B cell (primary cell): ENCODE measurements around the gene TFAP2A. TPM values are rescaled to one million over a fixed set of nuclear protein-coding genes. Genes with fewer than 3 reads are reported as not detected.

Source experiments
- ATAC-seq: fragments of 200-7000 bp; cut with Tn5 transposase; one replicate; pipeline ENCODE4 v1.10.0; 2021; ENCODE audit warnings: low read depth, mild to moderate bottlenecking, moderate number of reproducible peaks, moderate library complexity
- CTCF ChIA-PET: fragments of 350-600 bp; sonication (Branson Sonifier 250); formaldehyde crosslinking; loops from one replicate; lab custom pipeline; 2021; ENCODE audit warnings: antibody characterized with exemption, inconsistent platforms; lab: Charles Lee
- POLR2A ChIA-PET: fragments of 350-600 bp; sonication (Branson Sonifier 250); formaldehyde crosslinking; loops from one replicate; lab custom pipeline; 2021; ENCODE audit warnings: antibody characterized with exemption; lab: Charles Lee
- DNase-seq: peaks from one replicate; pipeline ENCODE4 v3.0.0; 2013
- H2AFZ ChIP-seq: 2 replicates; pipeline ENCODE4 v1.6.1; 2012; ENCODE audit warnings: mild to moderate bottlenecking, low read depth, low read length; ENCODE audit not compliant: insufficient read depth, poor library complexity, severe bottlenecking
- H3K27ac ChIP-seq, 2 donors: 1 replicate in 1 of 2; 2 replicates in 1 of 2; pipeline ENCODE4 v1.5.1; 2012 to 2013; ENCODE audit warnings: low read length in 2 of 2, mild to moderate bottlenecking in 2 of 2, moderate library complexity in 1 of 2
- H3K27me3 ChIP-seq, 4 experiments: fragments of 200-600 bp in 1 of 4; sonication (generic) in 1 of 4; replicated peaks in 1 of 4; 1 replicate in 2 of 4; 2 replicates in 2 of 4; pipeline versions ENCODE4 v1.6.1 to v1.7.0; 2013 to 2016; ENCODE audit warnings: low read length in 3 of 4, mild to moderate bottlenecking in 2 of 4, mixed read lengths in 1 of 4, moderate library complexity in 1 of 4; ENCODE audit not compliant: insufficient read depth in 4 of 4, control insufficient read depth in 3 of 4; ENCODE audit errors: control extremely low read depth in 1 of 4
- H3K36me3 ChIP-seq, 2 experiments: replicated peaks in 1 of 2; 1 replicate in 1 of 2; 2 replicates in 1 of 2; pipeline versions ENCODE4 v1.6.1 to v1.7.1; 2013; ENCODE audit warnings: low read length in 1 of 2; ENCODE audit not compliant: insufficient read depth in 2 of 2, control insufficient read depth in 1 of 2; ENCODE audit errors: control extremely low read depth in 1 of 2, extremely low read depth in 1 of 2
- H3K4me1 ChIP-seq, 2 donors: fragments of 200-600 bp in 1 of 2; sonication (generic) in 1 of 2; 1 replicate in 1 of 2; 2 replicates in 1 of 2; pipeline versions ENCODE4 v1.5.1 to v1.6.1; 2013 to 2017; ENCODE audit warnings: low read length in 2 of 2; ENCODE audit not compliant: control insufficient read depth in 2 of 2, insufficient read depth in 2 of 2
- H3K4me2 ChIP-seq: replicated peaks from 2 replicates; pipeline ENCODE3; 2012; ENCODE audit warnings: mild to moderate bottlenecking, low read depth, low read length; ENCODE audit not compliant: poor library complexity, severe bottlenecking
- H3K4me3 ChIP-seq, 5 experiments: fragments of 200-600 bp in 1 of 5; sonication (generic) in 1 of 5; 1 replicate in 3 of 5; 2 replicates in 2 of 5; pipeline versions ENCODE4 v1.5.1 to v1.7.0; 2011 to 2016; ENCODE audit warnings: low read length in 4 of 5, mild to moderate bottlenecking in 4 of 5, low read depth in 2 of 5, control low read depth in 1 of 5, moderate library complexity in 1 of 5; ENCODE audit not compliant: insufficient read depth in 1 of 5; ENCODE audit errors: control extremely low read depth in 1 of 5, extremely low read depth in 1 of 5
- H3K79me2 ChIP-seq: fragments of 200-600 bp; sonication (generic); one replicate; pipeline ENCODE4 v1.6.0; 2016; ENCODE audit warnings: low read length; ENCODE audit not compliant: control insufficient read depth, insufficient read depth
- H3K9ac ChIP-seq: fragments of 200-600 bp; sonication (generic); 2 replicates; pipeline ENCODE4 v1.6.1; 2017; ENCODE audit warnings: mild to moderate bottlenecking, low read length, moderate library complexity
- H3K9me3 ChIP-seq, 3 donors: one replicate each; pipeline versions ENCODE4 v1.6.1 to v1.7.1; 2013; ENCODE audit warnings: low read length in 2 of 3; ENCODE audit not compliant: control insufficient read depth in 2 of 3, insufficient read depth in 1 of 3; ENCODE audit errors: control extremely low read depth in 1 of 3
- H4K20me1 ChIP-seq: 2 replicates; pipeline ENCODE4 v1.6.0; 2012; ENCODE audit warnings: mild to moderate bottlenecking, low read length; ENCODE audit not compliant: insufficient read depth, control insufficient read depth, poor library complexity, severe bottlenecking
- H3K27ac Mint-ChIP-seq: one replicate; pipeline ENCODE4 v1.8.0; 2021; ENCODE audit warnings: mixed read lengths
- H3K27me3 Mint-ChIP-seq: one replicate; pipeline ENCODE4 v1.8.0; 2021; ENCODE audit warnings: mixed read lengths
- H3K4me1 Mint-ChIP-seq: one replicate; pipeline ENCODE4 v1.8.0; 2021; ENCODE audit warnings: mixed read lengths
- H3K4me3 Mint-ChIP-seq: one replicate; pipeline ENCODE4 v1.8.0; 2021; ENCODE audit warnings: mixed read lengths
- H3K9me3 Mint-ChIP-seq: one replicate; pipeline ENCODE4 v1.8.0; 2022; ENCODE audit warnings: mixed read lengths; ENCODE audit not compliant: insufficient read depth
- CTCF ChIP-seq: fragments of 200-600 bp; IDR thresholded peaks from one replicate; pipeline ENCODE4 v1.8.0; 2022; ENCODE audit warnings: antibody characterized with exemption, mild to moderate bottlenecking
- EZH2 ChIP-seq: IDR thresholded peaks from 2 replicates; pipeline ENCODE4 v1.6.1; 2012; ENCODE audit warnings: borderline replicate concordance, low read depth, mild to moderate bottlenecking, moderate library complexity, low read length; ENCODE audit not compliant: insufficient read depth, poor library complexity, severe bottlenecking
- WGBS: methylation state at CpG from one replicate; pipeline ENCODE4 v1.1.5; 2013; ENCODE audit warnings: missing lambda C conversion rate; ENCODE audit not compliant: insufficient coverage; 5-methylcytosine and 5-hydroxymethylcytosine counted together
- intact Hi-C: fragments of 100-400 bp; cut with micrococcal nuclease; formaldehyde crosslinking; loops from one replicate; pipeline ENCODE4 v1.10.0; 2022
- polyA minus RNA-seq: library from RNA; depleted of rRNA, polyadenylated mRNA; stranded (reverse); fragments of >200 nt; gene quantifications from 2 replicates; pipeline ENCODE4 v1.2.3, GENCODE V29; 2012
- polyA plus RNA-seq: library from polyadenylated mRNA; depleted of rRNA; stranded (reverse); fragments of >200 nt; gene quantifications from 2 replicates; pipeline ENCODE4 v1.2.3, GENCODE V29; 2012
- total RNA-seq, 2 donors: library from RNA; stranded (reverse); fragments of 120-200 nt in 1 of 2; gene quantifications; 1 replicate in 1 of 2; 2 replicates in 1 of 2; pipeline versions ENCODE4 v1.2.3 to v1.2.4, GENCODE V29; 2013 to 2022

The TFAP2A gene
- not detected in 2 replicates for total RNA-seq
- not detected for total RNA-seq (2013)
- polyA plus RNA-seq, result not detected in 2 replicates
- polyA minus RNA-seq, result not detected in 2 replicates

GRCh38 chr6:10414756-10415616 lies at the start of gene TFAP2A:
TFAP2A (minus strand) TSS chr6:10415074; CDS start chr6:10414991, 83 bp downstream.
- H3K27me3 ChIP-seq, result peaks cover 2 to 94% (median 71%) of the 10 kb centered on the region in 4 experiments
- H3K36me3 ChIP-seq, result no peaks in the 10 kb centered on the region
- WGBS, result 13% methylated on average over 46 of the region's 58 CpGs
- DNase-seq (no peak), ATAC-seq (no peak)
- no peak within 1 kb of the TSS for H3K4me3 ChIP-seq
- Mint-ChIP-seq H3K4me1 (peaks cover 32% of the 10 kb centered on the region), H3K4me3 (peak within 1 kb of the TSS; percentile 76), H3K27me3 (peaks cover 76% of the 10 kb centered on the region), H3K27ac (peak within 1 kb of the TSS; percentile 56), H3K9me3 (peaks cover 4% of the 10 kb centered on the region)
- H3K9ac ChIP-seq, result no peak within 1 kb of the TSS
- CTCF ChIA-PET, result no interaction called here
- H3K4me1 ChIP-seq, result peaks cover 37 to 54% of the 10 kb centered on the region in 2 donors
- H3K27ac ChIP-seq, result no peak within 1 kb of the TSS
- TF ChIP-seq EZH2 (peak; percentile 27), CTCF (no peak)
- no peak within 1 kb of the TSS for H2AFZ ChIP-seq
- POLR2A ChIA-PET, result no interaction called here
- H4K20me1 ChIP-seq, result no peaks in the 10 kb centered on the region
- H3K79me2 ChIP-seq, result no peaks in the 10 kb centered on the region
- H3K9me3 ChIP-seq, result peaks cover 0 to 88% (median 42%) of the 10 kb centered on the region in 3 donors
- intact Hi-C loops, result no loop called here
- H3K4me2 ChIP-seq, result peak within 1 kb of the TSS; percentile 95
